ENCODE results near the gene JMJD8.
A peak's percentile ranks its signal among the peaks of the same experiment; 100 is the strongest.

The JMJD8 gene

GRCh38 chr16:725463-726187 is 41.5 kb upstream of the JMJD8 start:
- Mint-ChIP-seq H3K36me3 (ENCODE audit: low read depth) (no peaks in the 10 kb centered on the region), H3K4me1 (ENCODE audit: low read depth) (peaks cover 1% of the 10 kb centered on the region), H3K4me3 (no peak overlapping the region), H3K27ac (no peak overlapping the region), H3K9me3 (no peaks in the 10 kb centered on the region), H3K27me3 (ENCODE audit: low read depth) (peaks cover 4% of the 10 kb centered on the region)

GRCh38 chr16:725041-725376 is 40.9 kb upstream of the JMJD8 start:
- Mint-ChIP-seq H3K9me3 (no peaks in the 10 kb centered on the region), H3K27ac (no peak overlapping the region), H3K27me3 (ENCODE audit: low read depth) (peaks cover 4% of the 10 kb centered on the region), H3K4me1 (ENCODE audit: low read depth) (peaks cover 6% of the 10 kb centered on the region), H3K36me3 (ENCODE audit: low read depth) (no peaks in the 10 kb centered on the region), H3K4me3 (no peak overlapping the region)

- H3K27ac Mint-ChIP-seq, result no peak overlapping the region
- H3K4me1 Mint-ChIP-seq (ENCODE audit: low read depth), result peaks cover 6% of the 10 kb centered on the region
- H3K36me3 Mint-ChIP-seq (ENCODE audit: low read depth), result no peaks in the 10 kb centered on the region
- H3K4me3 Mint-ChIP-seq, result no peak overlapping the region
- no peaks in the 10 kb centered on the region for H3K9me3 Mint-ChIP-seq
- peaks cover 7% of the 10 kb centered on the region for H3K27me3 Mint-ChIP-seq (ENCODE audit: low read depth)
These were observed 40.3 kb upstream of the JMJD8 start for GRCh38 chr16:724188-725040.

DNA sequence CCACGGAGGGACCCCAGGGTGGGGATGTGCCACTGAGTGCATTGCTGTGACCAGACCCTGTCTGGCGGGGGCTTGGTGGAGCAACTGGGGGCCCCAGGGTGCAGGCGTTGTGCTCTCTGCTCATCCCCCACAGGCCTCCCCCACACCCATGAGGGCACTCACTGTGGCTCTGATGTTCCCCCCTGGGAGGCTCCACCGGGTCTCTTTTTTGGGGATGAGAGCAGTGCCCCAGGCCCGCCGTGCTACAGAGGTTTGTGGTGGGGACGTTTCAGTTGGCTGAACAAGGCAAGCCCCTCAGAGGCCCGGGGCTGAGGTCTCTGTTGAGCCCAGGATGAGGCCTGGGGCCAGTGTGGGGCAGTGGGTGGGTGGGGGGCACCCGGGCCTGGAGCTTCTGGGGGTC is 39.6 kb upstream of the JMJD8 start:
- Mint-ChIP-seq H3K27me3 (ENCODE audit: low read depth) (peaks cover 14% of the 10 kb centered on the region), H3K4me1 (ENCODE audit: low read depth) (peaks cover 6% of the 10 kb centered on the region), H3K9me3 (no peaks in the 10 kb centered on the region), H3K4me3 (no peak overlapping the region), H3K36me3 (ENCODE audit: low read depth) (no peaks in the 10 kb centered on the region), H3K27ac (no peak overlapping the region)

- H3K27me3 Mint-ChIP-seq (ENCODE audit: low read depth), result peaks cover 16% of the 10 kb centered on the region
- no peaks in the 10 kb centered on the region for H3K9me3 Mint-ChIP-seq
- H3K4me1 Mint-ChIP-seq (ENCODE audit: low read depth), result peaks cover 6% of the 10 kb centered on the region
- H3K27ac Mint-ChIP-seq, result no peak overlapping the region
- H3K36me3 Mint-ChIP-seq (ENCODE audit: low read depth), result no peaks in the 10 kb centered on the region
- H3K4me3 Mint-ChIP-seq, result no peak overlapping the region
These were observed 38.9 kb upstream of the JMJD8 start for GRCh38 chr16:722835-723633.

DNA sequence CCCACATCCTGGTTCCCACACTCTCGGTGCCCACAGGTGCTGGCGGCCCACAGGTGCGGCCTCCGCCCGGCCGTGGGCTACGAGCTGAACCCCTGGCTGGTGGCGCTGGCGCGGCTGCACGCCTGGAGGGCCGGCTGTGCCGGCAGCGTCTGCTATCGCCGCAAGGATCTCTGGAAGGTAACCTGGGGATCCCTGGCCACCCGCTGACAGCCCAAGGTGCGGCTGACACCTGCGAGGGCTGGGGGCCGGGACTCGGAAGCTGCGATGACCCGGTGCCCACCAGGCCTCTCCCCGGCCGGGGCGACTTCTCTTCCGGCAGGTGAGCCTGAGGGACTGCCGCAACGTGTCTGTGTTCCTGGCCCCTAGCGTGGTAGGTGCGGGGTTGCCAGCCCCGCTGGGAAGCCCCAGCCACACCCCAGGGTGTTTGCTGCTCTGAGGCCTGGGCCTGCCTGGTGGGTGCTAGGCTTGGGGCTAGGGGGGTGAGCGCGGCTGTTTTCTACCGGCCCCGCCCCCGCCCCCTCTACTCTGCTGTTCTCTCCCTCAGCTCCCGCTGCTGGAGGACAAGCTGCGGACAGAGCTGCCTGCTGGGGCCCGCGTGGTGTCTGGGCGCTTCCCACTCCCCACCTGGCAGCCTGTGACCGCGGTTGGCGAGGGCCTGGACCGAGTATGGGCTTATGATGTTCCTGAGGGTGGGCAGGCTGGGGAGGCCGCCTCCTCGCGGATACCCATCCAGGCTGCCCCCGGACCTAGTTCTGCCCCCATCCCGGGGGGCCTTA is 37.8 kb upstream of the JMJD8 start:
- no peak overlapping the region for H3K27ac Mint-ChIP-seq
- H3K4me3 Mint-ChIP-seq, result peak overlapping the region; percentile 25
- H3K9me3 Mint-ChIP-seq, result no peaks in the 10 kb centered on the region
- H3K4me1 Mint-ChIP-seq (ENCODE audit: low read depth), result peaks cover 6% of the 10 kb centered on the region
- peaks cover 16% of the 10 kb centered on the region for H3K27me3 Mint-ChIP-seq (ENCODE audit: low read depth)
- no peaks in the 10 kb centered on the region for H3K36me3 Mint-ChIP-seq (ENCODE audit: low read depth)

- Mint-ChIP-seq H3K9me3 (no peaks in the 10 kb centered on the region), H3K27ac (no peak within 1 kb of the TSS), H3K4me3 (peak within 1 kb of the TSS; percentile 71), H3K36me3 (ENCODE audit: low read depth) (no peaks in the 10 kb centered on the region), H3K4me1 (ENCODE audit: low read depth) (peaks cover 6% of the 10 kb centered on the region), H3K27me3 (ENCODE audit: low read depth) (peaks cover 20% of the 10 kb centered on the region)
These were observed 37.0 kb upstream of the JMJD8 start, which contains the start of gene ANTKMT for GRCh38 chr16:720990-721764. Gene ANTKMT (plus strand): TSS chr16:721146. CDS start chr16:721275, 129 bp downstream.

DNA sequence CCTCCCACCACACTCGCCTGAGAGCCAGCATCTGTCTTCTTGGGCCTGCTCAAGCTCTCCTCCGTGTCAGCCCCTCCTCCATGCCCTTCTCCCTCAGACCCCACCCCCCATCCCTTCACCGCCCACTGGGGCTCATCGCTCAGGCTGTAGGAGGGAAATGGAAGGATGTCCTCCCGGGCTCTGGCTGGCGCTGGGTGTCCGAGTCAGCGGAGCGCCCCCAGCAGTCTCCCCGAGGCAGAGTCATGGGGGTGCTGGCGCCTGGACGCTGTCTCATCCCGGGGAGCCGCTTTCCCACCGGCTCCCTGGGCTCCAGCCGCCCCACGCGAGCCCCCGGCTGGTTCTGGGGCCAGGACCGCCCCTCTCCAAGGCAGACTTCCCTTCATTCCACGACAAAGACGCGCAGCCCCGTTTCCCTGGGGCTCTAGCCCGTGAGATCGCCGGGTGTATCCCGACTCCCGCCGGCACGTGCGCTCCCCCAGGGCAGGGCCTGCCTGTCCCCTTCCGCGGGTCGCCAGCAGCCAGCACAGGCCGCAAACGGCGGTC is 36.4 kb upstream of the JMJD8 start:
- Mint-ChIP-seq H3K9me3 (no peaks in the 10 kb centered on the region), H3K27me3 (ENCODE audit: low read depth) (peaks cover 21% of the 10 kb centered on the region), H3K27ac (no peak overlapping the region), H3K4me1 (ENCODE audit: low read depth) (peaks cover 6% of the 10 kb centered on the region), H3K4me3 (peak overlapping the region; percentile 71), H3K36me3 (ENCODE audit: low read depth) (no peaks in the 10 kb centered on the region)

GRCh38 chr16:719815-720446 is 35.8 kb upstream of the JMJD8 start:
- Mint-ChIP-seq H3K9me3 (no peaks in the 10 kb centered on the region), H3K27ac (no peak overlapping the region), H3K36me3 (ENCODE audit: low read depth) (no peaks in the 10 kb centered on the region), H3K27me3 (ENCODE audit: low read depth) (peaks cover 21% of the 10 kb centered on the region), H3K4me3 (peak overlapping the region; percentile 71), H3K4me1 (ENCODE audit: low read depth) (peaks cover 6% of the 10 kb centered on the region)

GRCh38 chr16:718922-719321 is 34.8 kb upstream of the JMJD8 start:
- Mint-ChIP-seq H3K36me3 (ENCODE audit: low read depth) (no peaks in the 10 kb centered on the region), H3K9me3 (no peaks in the 10 kb centered on the region), H3K27me3 (ENCODE audit: low read depth) (peaks cover 24% of the 10 kb centered on the region), H3K27ac (no peak overlapping the region), H3K4me1 (ENCODE audit: low read depth) (peaks cover 6% of the 10 kb centered on the region), H3K4me3 (no peak overlapping the region)

- no peak overlapping the region for H3K27ac Mint-ChIP-seq
- peaks cover 6% of the 10 kb centered on the region for H3K4me1 Mint-ChIP-seq (ENCODE audit: low read depth)
- H3K4me3 Mint-ChIP-seq, result no peak overlapping the region
- H3K27me3 Mint-ChIP-seq (ENCODE audit: low read depth), result peaks cover 28% of the 10 kb centered on the region
- H3K9me3 Mint-ChIP-seq, result no peaks in the 10 kb centered on the region
- no peaks in the 10 kb centered on the region for H3K36me3 Mint-ChIP-seq (ENCODE audit: low read depth)
These were observed 34.3 kb upstream of the JMJD8 start for GRCh38 chr16:718389-718788.

GRCh38 chr16:717450-718245 is 33.5 kb upstream of the JMJD8 start:
- H3K27me3 Mint-ChIP-seq (ENCODE audit: low read depth), result peaks cover 31% of the 10 kb centered on the region
- H3K36me3 Mint-ChIP-seq (ENCODE audit: low read depth), result no peaks in the 10 kb centered on the region
- H3K9me3 Mint-ChIP-seq, result no peaks in the 10 kb centered on the region
- no peak overlapping the region for H3K4me3 Mint-ChIP-seq
- H3K27ac Mint-ChIP-seq, result no peak overlapping the region
- peaks cover 6% of the 10 kb centered on the region for H3K4me1 Mint-ChIP-seq (ENCODE audit: low read depth)

Measured in T-helper 1 cell treated with Interleukin-12 subunit alpha and Interleukin-12 subunit beta and Interleukin-4 antibody, amounts not matched to agents 30 μg/mL and 1 μg/mL, for 36 hours (primary cell).